Frontal cortex (tissue), 4 donors: Measurements from ENCODE around the gene ZNF22. TPM values are rescaled to one million over a fixed set of nuclear protein-coding genes. Genes with fewer than 3 reads are reported as not detected.
"Not testable (repeated sequence)": the region's sequence is repeated elsewhere in the genome, so short reads cannot be mapped to it uniquely, and the experiment has no call there.

Experiments used
- DNase-seq, 2 donors: peaks; one replicate each; pipeline ENCODE4 v3.0.0; 2012; ENCODE audit warnings: low spot score in 2 of 2
- FAIRE-seq: peaks from 2 replicates; lab custom pipeline; 2012; peaks lifted over from hg19 to GRCh38; lab: Jason Lieb, UNC
- total RNA-seq: library from RNA; depleted of rRNA; stranded (reverse); fragments of >200 nt; gene quantifications from one replicate; pipeline ENCODE4 v1.2.3, GENCODE V29; 2014
- donor health status: control.
- donor health status: control.
- donor health status: control.

The ZNF22 gene
- total RNA-seq, 1 donor from 2014 or later = 46.9 TPM

GRCh38 chr10:45001381-45002148 is 842 bp downstream of the ZNF22 start:
- FAIRE-seq (no peak), DNase-seq (peak in 1 of 2 donors; percentile 62)

GRCh38 chr10:45003432-45004000 is 2.8 kb downstream of the ZNF22 start:
- DNase-seq = no peak
- FAIRE-seq = no peak

- FAIRE-seq (no peak), DNase-seq (no peak)
Observed at GRCh38 chr10:45004661-45005060, 3.9 kb downstream of the ZNF22 start.

- no peak for FAIRE-seq
- DNase-seq = no peak
Observed at GRCh38 chr10:45005284-45005683, 4.6 kb downstream of the ZNF22 start.

- no peak for FAIRE-seq
Observed at GRCh38 chr10:45006276-45007030, 5.7 kb downstream of the ZNF22 start.

GRCh38 chr10:45008524-45009161 is 7.9 kb downstream of the ZNF22 start:
- FAIRE-seq (peak; percentile 92), DNase-seq (peak; percentile 54 to 61)

More at GRCh38 chr10:45006276-45007030, 5.7 kb downstream of the ZNF22 start:
- no peak for DNase-seq

GRCh38 chr10:45014557-45014956 is 13.8 kb downstream of the ZNF22 start:
- DNase-seq, FAIRE-seq: not testable (repeated sequence)

- FAIRE-seq (no peak), DNase-seq (no peak)
Observed at GRCh38 chr10:45015590-45015989, 14.9 kb downstream of the ZNF22 start.

- DNase-seq = no peak
- FAIRE-seq = no peak
Observed at GRCh38 chr10:45023426-45023825, 22.7 kb downstream of the ZNF22 start.

GRCh38 chr10:45034301-45034700 is 33.6 kb downstream of the ZNF22 start:
- DNase-seq = no peak
- no peak for FAIRE-seq

- no peak for DNase-seq
- FAIRE-seq = no peak
Observed at GRCh38 chr10:45035673-45036072, 35.0 kb downstream of the ZNF22 start.

GRCh38 chr10:45040921-45041542 is 40.3 kb downstream of the ZNF22 start:
- FAIRE-seq (no peak), DNase-seq (no peak)

- FAIRE-seq (no peak), DNase-seq (no peak)
Observed at GRCh38 chr10:45044290-45044689, 43.6 kb downstream of the ZNF22 start.

- no peak for FAIRE-seq
- DNase-seq = no peak
Observed at GRCh38 chr10:45050551-45051235, 50.0 kb downstream of the ZNF22 start.

- no peak for DNase-seq
- no peak for FAIRE-seq
Observed at GRCh38 chr10:45052700-45053099, 52.0 kb downstream of the ZNF22 start.

- FAIRE-seq = no peak
Observed at GRCh38 chr10:45053569-45054100, 52.9 kb downstream of the ZNF22 start.

More at GRCh38 chr10:45053569-45054100, 52.9 kb downstream of the ZNF22 start:
- no peak for DNase-seq
